ENCODE data around the gene GIPC1.

Gene GIPC1

DNA sequence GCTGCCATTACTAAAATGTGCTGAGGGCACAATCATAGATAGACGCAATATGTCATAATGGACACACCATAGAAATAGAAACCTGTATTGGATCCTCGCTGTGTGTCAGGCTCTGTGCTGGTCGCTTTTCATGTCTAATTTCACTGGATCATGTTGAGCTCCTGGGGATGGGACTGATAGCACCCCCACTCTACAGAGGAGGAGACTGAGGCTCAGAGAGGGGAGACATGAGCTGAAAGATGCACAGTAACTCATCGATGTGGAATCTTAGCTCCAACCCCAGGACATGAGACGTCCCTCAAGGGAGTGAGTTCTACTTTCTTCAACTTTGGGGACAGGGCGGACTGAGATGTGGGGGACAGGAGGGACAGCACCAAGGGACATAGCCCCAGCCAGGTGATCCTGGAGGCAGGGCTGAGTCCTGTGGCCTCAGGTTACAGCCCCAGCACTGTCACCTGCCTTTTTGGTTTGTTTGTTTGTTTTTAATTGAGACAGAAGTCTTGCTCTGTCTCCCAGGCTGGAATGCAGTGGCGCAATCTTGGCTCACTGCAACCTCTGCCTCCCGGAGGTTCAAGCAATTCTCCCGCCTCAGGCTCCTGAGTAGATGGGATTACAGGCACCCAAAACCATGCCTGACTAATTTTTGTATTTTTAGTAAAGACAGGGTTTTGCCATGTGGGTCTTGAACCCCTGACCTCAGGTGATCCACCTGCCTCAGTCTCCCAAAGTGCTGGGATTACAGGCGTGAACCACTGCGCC is 6.6 kb upstream of the GIPC1 start:
- DNase-seq = no peak
- peaks cover 0 to 6% (median under 1%) of the 10 kb centered on the region in 4 donors for H3K4me1 ChIP-seq
- TF ChIP-seq, protein P1, sequence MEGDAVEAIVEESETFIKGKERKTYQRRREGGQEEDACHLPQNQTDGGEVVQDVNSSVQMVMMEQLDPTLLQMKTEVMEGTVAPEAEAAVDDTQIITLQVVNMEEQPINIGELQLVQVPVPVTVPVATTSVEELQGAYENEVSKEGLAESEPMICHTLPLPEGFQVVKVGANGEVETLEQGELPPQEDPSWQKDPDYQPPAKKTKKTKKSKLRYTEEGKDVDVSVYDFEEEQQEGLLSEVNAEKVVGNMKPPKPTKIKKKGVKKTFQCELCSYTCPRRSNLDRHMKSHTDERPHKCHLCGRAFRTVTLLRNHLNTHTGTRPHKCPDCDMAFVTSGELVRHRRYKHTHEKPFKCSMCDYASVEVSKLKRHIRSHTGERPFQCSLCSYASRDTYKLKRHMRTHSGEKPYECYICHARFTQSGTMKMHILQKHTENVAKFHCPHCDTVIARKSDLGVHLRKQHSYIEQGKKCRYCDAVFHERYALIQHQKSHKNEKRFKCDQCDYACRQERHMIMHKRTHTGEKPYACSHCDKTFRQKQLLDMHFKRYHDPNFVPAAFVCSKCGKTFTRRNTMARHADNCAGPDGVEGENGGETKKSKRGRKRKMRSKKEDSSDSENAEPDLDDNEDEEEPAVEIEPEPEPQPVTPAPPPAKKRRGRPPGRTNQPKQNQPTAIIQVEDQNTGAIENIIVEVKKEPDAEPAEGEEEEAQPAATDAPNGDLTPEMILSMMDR (IDR thresholded peaks at IDR 0.05) = no peak
- intact Hi-C loops (cut with DNase I; ENCODE audit: low total_unique reads) = no loop called here
- H3K4me3 ChIP-seq = no peak overlapping the region
- no peaks in the 10 kb centered on the region for H3K36me3 ChIP-seq
- H3K27me3 ChIP-seq = no peaks in the 10 kb centered on the region
- no peaks in the 10 kb centered on the region for H3K9me3 ChIP-seq
- H3K27ac ChIP-seq = no peak overlapping the region

DNA sequence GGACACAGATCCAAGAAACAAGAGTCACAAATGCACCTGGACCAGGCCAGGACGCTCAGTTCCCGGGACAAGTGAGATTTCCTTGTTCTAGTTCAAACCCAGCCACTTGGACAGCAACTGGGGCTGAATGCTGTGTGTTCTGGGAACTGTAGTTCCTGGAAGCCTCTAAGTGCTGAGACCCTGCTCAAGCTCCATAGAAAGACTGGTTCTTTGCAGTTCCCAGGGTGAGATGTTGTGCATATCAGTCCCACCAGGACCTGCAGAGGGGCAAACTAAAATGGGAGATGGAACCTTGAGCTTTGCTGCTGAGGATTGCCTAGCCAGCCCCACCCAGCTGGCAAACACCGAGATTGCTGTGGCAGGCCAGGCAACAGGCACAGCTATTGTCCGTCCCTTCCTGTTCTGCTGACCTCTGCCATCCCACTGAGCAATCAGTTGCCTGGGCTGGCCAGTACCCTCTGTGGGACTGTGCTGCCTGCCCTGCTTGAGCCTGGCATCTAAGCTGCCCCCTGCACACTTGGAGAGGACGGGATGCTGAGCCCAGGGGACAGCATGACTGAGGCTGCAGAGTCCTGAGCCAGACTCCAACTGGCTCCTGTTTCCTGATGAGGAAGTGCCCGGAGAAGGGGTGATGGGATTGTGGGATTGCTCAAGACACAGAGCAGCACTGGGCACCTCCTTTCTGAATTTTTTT is 1.4 kb upstream of the GIPC1 start:
- TF ChIP-seq, protein P1 (IDR thresholded peaks at IDR 0.05) = no peak
- intact Hi-C loops (cut with DNase I; ENCODE audit: low total_unique reads) = no loop called here
- Histone ChIP-seq H3K27ac (peak overlapping the region; percentile 56 to 72), H3K4me1 (peaks cover 0 to 39% (median 26%) of the 10 kb centered on the region in 4 donors), H3K9me3 (no peaks in the 10 kb centered on the region), H3K36me3 (peaks cover 0 to 6% (median 5%) of the 10 kb centered on the region in 3 donors), H3K27me3 (no peaks in the 10 kb centered on the region), H3K4me3 (no peak overlapping the region)
- no peak for DNase-seq

DNA sequence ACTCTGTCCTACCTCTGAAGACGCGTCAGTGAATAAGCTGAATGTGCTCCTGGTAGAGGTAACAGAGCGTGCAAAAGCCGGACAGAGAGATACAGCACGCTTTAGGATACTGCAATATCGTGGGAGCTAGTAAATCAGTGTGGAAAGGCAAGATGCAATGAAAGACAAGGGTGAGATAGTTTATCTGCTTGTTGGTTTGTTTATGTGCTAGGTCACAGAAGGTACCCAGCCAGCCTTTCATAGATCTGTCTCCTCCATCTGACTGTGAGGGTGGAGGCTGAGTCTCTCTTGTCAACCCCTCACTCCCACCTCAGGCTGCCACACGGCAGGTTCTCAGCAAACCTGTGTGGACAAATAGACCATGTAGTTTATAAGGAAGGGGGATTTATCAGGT is 904 bp upstream of the GIPC1 start:
- Histone ChIP-seq H3K27me3 (no peaks in the 10 kb centered on the region), H3K4me1 (peaks cover 0 to 39% (median 26%) of the 10 kb centered on the region in 4 donors), H3K9me3 (no peaks in the 10 kb centered on the region), H3K4me3 (peak overlapping the region; percentile 84 to 99), H3K36me3 (peaks cover 0 to 12% (median 11%) of the 10 kb centered on the region in 3 donors), H3K27ac (peak overlapping the region; percentile 56 to 72)
- intact Hi-C loops (cut with DNase I; ENCODE audit: low total_unique reads) = no loop called here
- DNase-seq = no peak
- TF ChIP-seq, protein P1 (IDR thresholded peaks at IDR 0.05) = no peak

DNA sequence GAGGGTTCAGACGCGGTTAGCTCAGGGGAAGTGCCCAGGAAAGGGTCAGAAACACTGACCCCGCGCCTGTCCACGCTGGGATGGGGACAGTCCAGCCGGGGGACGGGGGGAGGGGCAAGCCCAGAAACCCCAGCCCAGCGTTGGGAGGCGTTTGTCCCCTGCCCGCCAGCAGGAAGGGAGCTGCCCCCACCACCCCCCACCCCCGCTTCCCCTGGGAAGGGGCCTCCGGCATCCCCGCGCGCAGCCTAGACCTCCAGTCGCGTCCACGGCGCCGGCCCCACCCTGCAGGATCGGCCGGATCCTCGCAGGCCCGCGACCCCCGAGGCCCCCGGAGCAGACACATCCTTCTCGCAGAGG is 277 bp downstream of the GIPC1 start:
- Histone ChIP-seq H3K4me3 (peak overlapping the region; percentile 84 to 99), H3K36me3 (peaks cover 0 to 23% (median 18%) of the 10 kb centered on the region in 3 donors), H3K9me3 (no peaks in the 10 kb centered on the region), H3K4me1 (peaks cover 0 to 39% (median 26%) of the 10 kb centered on the region in 4 donors), H3K27ac (peak overlapping the region; percentile 67 to 72), H3K27me3 (no peaks in the 10 kb centered on the region)
- DNase-seq = no peak
- intact Hi-C loops (cut with DNase I; ENCODE audit: low total_unique reads) = no loop called here
- TF ChIP-seq, protein P1 (IDR thresholded peaks at IDR 0.05) = no peak

DNA sequence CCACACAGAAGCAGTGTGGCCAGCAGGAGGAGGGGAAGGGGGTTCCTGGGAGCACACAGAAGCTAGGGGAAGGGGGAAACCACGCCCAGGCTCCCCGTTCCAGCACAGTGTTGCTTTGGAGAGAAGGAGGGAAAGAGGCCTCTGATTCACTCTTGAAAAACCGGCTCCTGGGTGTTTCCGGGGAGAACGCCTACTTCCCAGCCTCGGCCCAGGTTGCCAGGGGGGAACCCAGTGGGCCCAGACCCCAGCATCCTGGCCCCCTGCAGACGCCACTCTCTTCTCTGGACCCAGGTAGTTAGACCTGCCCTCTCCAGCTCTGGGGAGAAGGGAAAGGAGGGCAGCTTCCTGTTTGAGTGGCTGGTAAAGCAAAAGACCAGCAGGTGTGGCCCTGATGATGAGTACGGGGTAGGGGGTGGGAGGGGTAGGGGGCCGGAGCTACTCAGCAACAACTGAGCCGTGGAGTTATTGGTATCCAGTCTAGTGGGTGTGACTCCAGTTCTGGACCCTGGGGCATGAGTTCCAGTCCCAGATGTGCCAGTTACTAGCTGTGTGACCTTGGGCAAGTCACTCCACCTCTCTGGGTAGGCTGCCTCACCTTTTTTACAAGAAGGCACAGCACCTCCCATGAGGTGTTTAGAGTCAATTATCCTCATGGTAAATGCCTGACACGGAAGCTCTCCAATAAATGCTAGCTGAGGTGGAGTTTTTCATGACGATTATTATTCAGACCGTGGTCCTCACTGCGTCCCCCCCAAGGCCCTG is 836 bp downstream of the GIPC1 start:
- intact Hi-C loops (cut with DNase I; ENCODE audit: low total_unique reads) = no loop called here

More for the DNA sequence above, 836 bp downstream of the GIPC1 start:
- H3K36me3 ChIP-seq = peaks cover 3 to 29% (median 18%) of the 10 kb centered on the region in 3 donors
- H3K4me3 ChIP-seq = peak overlapping the region; percentile 84 to 99
- DNase-seq = no peak
- no peaks in the 10 kb centered on the region for H3K9me3 ChIP-seq
- H3K27me3 ChIP-seq = no peaks in the 10 kb centered on the region
- peaks cover 0 to 39% (median 26%) of the 10 kb centered on the region in 4 donors for H3K4me1 ChIP-seq
- peak overlapping the region; percentile 67 to 72 for H3K27ac ChIP-seq
- TF ChIP-seq, protein P1 (IDR thresholded peaks at IDR 0.05) = no peak
